ENCODE data around the gene SMAD4.

Gene SMAD4

GRCh38 chr18:51133580-51134160 lies 103.7 kb downstream of the SMAD4 start:
- no peak overlapping the region for H3K4me3 Mint-ChIP-seq
- H3K4me1 Mint-ChIP-seq (ENCODE audit: low read depth in 2 of 2): peaks cover 0 to 4% of the 10 kb centered on the region in 2 donors
- no peaks in the 10 kb centered on the region for H3K36me3 Mint-ChIP-seq (ENCODE audit: insufficient read depth)
- no peak overlapping the region for H3K27ac Mint-ChIP-seq
- DNase-seq (no peak), ATAC-seq (replicated peaks) (no peak)
- H3K9me3 Mint-ChIP-seq: no peaks in the 10 kb centered on the region
- no peaks in the 10 kb centered on the region for H3K27me3 Mint-ChIP-seq
